NCI-H2107 (cell line): ENCODE data around the gene KARS1.
A peak's percentile ranks its signal among the peaks of the same experiment; 100 is the strongest.
"Not testable (repeated sequence)": the region's sequence is repeated elsewhere in the genome, so short reads cannot be mapped to it uniquely, and the experiment has no call there.

ENCODE experiments used
- DNase-seq: peaks from one replicate; lab custom pipeline; 2025; lab: John Stamatoyannopoulos, UW

The KARS1 gene

DNA sequence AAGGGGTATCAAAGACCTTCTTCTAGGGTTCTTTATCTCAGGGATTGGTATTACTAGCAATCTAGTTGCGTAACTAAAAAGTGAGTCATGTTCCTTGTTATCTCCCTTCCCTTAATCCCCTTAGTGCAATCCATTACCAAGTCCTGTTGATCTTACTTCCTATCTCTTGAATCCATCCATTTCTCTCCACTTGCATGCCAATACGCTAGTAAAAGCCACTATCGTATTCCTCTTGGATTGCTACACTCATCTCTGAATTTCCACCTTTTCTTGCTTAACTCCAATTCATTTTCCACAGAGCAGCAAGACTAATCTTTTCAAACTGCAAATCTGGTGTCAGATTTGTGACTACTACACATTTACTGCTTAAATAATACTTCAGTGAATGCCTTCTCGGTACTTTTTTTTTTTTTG is 22.5 kb downstream of the KARS1 start:
- no peak for DNase-seq

DNA sequence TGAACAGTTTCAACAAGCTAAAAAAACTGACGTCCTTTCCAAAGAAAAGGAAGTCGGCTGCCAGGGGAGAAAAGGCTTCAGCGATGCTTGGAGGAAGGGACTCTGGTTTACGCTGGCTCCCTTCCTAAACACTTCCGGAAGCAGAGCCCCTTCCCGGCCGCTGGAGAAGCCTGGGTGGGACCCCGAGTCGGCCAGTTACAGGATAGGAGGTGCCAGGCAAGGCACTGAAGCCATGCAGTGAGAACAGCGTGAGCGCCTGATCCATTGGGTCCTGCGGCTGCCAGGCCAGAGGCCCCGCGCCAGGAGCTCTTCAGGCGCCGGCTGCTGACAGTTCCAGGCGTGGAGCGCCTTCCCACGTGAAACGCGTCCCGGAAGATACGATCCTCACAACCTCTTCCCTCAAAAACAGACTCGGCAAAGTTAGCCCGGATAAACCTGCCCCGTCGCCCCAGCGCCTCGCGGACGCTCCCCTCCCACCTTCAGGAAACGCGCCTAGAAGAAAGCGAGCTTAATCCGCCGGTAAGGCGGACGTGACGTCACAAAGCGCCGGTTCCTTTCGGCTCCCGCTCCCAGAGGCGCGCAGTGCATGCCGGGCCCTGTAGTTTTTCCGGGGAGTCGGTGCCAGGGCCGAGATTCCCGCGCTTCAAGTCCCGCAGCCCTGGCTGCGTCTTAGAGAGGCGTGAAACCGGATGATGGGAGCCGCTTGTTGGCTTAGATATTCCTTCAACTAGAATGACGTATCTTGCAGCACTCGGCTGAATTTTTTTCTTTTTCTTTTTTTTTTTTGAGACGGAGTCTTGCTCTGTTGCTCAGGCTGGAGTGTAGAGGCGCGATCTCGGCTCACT is 24.5 kb downstream of the KARS1 start, which contains the start of gene ADAT1:
ADAT1 (minus strand) TSS at position 521 of the 845 bp plus-strand sequence. CDS start 2,482 bp downstream, outside the sequence.
- DNase-seq, result peak; percentile 96

DNA sequence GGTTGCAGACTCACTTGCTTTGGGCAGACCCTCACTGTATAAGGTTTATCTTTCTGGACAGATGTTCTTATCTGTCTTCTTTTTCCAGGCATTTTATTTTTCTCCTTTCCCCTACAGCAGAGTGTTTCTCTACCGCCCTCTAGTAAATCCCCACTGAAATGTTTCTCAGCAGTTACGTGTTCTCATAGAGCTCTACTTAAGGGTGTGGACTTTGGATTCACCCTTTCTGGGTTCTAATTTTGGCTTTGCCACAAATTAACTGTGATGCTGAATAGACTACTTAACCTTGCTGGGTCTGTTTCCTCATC is 26.3 kb downstream of the KARS1 start:
- no peak for DNase-seq

DNA sequence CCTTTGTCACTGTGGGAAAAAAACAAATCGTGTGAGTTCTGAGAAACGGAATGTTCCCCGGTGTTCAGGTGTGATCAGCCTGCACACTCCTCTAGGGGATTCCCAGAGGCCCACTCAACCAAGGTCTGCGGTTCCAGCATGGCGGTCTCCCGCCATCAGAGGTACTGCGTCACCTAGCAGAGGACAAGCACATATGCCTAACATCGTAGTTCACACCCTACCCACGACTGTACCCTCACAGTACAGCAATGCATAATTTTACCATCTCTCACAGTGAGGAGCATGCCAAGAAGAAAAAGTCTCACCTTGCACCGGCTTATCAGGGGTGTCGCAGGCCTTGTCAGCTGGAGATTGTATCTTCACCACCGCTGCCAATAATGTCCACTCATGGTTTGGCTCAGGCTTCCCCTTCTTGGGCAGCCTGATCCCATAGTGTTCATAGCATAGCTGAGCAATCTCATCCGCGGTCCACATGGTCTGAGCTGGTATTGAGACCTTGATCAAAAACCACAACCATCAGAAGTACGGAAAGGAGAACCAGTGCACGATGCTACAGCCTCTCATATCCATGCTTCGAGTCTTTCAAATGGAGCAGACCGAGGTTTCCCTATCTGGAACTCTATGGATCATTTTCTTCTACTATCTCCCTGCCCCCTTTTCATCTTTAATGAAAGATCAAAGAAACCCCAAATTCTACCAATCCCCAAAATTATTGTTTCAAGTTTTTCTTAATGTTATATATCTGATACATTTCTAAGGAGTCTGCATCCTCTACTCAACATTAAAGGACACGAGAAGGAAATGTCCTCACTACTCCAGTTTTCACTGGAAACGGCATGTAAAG is 26.9 kb downstream of the KARS1 start:
- DNase-seq, result no peak

DNA sequence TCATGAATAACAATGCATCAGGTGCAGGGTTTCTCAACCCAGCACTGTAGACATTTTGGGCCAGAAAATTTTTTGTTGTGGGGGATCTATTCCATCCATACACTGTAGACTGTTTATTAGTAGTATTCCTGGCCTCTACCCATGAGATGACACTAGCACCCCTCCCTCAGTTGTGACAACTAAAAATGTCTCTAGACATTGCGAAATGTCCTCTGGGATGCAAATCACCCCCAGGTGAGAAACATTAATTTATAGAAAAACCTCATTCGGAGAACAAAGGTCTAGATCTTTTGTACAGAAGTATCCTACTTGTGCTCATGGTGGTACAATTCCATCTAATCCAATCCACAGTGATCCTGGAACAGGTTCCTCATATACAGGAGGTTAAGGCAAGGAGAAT is 28.7 kb downstream of the KARS1 start:
- no peak for DNase-seq

DNA sequence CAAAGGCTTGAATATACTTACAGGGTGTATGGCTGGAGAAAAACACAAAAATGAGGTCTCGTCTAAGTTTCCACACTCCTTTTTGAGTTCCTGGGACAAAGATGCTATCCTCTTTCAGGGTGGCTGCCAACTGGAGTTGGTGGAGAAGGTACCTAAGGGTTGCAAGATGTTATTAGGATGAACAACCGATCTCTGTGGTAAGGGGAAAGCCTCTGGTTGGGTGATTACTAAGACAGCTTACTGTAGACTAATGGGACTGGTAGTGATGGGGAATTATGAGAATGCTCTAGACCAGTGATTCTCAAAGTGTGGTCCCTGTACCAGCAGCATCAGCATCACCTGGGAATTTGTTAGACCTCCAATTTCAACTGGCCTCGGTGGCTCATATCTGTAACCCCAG is 30.3 kb downstream of the KARS1 start:
- DNase-seq, result no peak

DNA sequence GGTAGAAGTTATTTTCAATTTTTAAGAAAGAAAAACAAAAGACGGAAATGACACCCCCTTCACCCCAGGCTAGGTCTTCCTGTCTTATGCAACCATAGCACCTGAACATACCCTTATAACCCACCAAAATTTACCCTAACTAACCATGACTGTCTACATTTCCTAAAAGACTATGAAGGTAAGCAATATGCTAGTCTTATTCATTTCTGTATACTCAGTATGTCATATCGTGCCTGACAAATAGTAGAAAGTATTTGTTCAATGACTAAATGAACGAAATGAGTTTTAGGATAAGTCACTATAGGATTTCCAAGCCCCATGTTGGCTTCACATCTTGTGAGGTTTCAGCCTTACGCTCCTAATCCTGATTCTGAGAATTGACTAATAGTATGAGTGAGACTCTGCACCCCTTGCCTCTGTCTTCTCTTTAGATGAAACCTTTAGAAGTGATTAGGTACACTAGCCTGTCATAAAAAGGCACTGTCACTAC is 30.9 kb downstream of the KARS1 start:
- DNase-seq, result no peak

DNA sequence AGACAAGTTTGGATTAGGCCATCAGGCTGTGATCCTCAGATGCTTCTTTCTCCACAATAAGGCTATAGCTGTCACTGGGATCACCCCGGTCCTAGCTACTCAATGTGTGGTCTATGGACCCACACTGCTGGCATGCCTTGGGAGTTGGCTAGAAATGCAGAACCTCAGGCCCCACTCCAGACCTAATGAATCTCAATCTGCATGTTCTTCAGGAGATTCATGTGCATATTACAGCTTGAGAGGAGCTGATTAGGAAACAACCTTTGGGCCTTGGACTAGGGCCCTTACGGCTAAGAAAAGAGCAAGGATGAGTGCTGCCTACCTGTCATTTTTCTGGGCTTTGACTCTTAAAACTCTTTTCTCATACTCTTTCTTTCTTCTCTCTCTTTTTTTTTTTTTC is 31.8 kb downstream of the KARS1 start:
- DNase-seq, result no peak

DNA sequence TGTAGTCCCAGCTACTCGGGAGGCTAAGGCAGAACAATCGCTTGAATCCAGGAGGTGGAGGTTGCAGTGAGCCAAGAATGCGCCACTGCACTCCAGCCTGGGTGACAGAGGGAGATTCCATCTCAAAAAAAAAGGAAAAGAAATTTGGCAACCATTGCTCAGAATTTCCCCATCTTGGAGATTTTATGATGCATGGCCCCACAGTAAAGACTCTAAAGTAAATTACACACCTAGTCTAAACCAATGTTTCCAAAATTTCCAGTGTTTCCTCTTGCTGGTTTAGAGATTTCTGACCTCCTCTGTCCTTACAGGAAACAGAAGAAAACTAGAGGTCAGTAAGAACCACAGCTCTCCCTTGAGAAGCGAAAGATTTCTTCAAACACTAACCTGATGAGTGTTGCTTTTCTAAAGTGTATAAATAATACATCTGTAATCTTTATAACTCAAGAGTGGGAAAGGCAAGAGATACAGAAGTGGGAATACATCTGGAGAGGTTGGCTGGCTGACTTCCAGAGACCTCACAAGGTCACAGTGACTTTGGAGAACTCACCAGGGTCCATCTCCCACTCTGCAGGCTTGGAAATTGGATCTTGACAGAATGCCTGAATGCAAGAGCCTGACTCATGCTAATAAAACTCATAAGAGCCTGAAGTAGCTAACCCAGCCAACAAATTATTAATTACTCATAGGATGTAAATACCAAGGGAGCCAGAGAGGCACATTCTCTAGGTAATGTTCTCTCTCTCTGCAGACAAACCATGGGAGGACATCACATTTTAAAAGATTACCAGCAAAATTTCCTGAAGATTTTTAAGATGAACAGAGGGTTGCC is 33.2 kb downstream of the KARS1 start:
- no peak for DNase-seq

DNA sequence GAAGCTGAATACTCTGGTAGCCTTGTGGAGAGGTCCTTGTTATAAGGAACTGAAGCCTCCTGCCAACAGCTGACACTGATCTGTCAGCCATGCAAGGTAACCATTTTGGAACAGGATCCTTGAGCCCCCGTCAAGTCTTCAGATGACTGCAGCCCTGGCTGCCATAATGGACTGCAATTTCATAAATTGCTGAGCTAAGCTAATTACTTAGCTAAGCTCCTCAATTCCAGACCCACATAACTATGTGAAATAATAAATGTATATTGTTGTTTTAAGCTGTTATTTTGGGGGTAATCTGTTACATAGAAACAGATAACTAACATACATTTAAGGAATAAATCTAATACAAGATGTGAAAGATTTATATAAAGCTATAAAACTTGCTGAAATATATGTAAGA is 41.0 kb downstream of the KARS1 start:
- no peak for DNase-seq

DNA sequence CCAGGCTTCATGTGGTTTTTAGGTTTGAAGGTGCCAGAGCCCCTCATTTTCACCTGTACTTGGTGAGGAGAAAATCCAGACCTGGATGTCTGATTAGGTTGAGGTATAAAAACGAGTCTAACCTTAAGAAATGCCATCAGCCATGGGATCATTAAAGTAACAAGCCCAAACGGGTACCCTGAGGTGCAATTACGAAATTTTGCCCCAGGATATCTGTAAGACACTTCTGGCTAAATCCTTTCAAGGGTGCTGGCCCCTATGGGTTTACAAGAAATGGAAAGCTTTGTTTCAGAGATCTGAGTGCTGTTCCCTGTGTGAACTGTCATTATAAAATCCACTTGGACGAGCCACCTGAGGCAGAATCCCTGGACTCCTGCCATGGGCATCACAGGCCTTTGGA is 44.2 kb downstream of the KARS1 start:
- DNase-seq, result no peak

DNA sequence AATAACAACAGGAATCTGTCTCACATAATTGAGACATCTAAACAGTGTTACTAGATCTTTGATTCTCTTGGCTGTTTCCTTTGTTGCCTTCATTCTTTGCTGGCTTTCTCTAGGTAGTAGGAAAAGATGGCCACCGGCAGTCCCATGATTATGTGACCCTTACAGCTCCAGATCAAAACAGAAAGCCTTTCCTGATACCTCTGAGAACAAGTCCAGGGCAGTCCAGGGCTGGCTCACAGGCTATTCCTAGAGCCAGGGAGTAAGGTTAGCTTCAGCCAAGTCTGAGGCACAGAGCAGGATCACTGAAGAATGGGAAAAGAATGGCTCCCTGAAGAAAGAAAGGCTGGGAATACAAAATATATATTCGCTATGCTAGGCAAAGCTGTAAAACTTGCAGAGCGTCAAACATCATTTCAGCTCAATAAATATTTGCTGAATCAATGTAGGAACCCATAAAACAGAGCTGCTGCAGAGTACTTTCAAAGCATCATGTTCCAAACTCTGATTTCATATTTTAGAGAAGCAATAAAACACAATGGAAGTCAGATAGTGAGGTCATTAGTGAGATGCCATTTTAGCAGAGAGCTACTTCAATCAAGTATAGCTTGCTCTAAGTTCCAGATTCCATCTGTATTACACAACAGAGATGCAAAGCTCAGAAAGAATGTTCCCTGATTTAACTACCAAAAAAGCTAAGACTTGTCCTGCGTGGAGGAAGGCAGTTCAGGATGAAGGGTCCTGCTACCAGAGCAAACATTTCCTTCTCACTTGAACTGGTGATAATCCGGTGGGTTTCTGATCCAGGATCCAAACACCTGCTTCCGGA is 47.8 kb downstream of the KARS1 start:
- no peak for DNase-seq

DNA sequence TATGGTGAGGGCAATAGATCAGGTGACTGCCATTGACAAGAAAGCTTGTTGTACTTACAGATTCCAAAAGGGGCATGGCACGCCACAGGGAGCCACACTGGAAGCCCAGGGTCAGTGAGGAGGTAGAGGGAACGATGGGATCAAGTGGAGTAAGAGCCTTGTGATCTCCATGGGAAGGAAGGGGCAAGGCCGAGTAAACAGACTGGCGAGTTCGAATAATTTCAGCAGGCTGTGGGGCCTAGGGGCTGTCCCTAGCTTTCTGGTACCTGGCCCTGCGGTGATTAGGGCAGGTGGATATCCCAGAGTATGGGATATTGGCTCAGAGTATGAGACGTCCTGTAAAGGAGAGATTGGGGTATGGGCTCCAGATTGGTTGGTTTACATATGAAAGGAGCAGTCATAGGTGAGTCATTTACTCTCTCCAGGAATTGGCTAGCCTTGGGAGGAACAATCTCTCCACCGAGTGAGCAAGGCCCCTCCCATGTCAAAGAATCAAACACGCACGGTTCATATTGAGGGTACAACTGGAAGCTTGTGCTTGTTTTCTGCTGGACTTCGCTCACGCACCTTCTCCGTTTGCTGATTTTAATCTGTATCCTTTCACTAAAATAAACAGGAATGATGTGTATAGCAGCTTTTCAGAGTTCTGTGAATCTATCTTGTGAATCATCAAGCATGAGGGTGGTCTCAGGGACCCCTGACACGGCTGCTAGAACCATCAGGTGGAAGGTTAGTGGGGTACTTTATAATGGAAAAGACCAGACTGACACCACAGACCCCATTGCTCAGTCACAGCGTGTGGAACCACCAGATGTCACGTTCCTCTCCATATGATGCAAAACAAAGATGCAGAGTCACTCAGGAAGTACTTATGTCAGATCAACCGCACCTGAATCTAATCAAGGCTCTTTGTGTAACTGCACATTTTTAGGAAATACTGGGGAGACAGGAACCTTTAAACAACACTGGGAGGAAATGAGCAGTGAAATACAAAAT is 53.3 kb downstream of the KARS1 start:
- DNase-seq, result peak; percentile 34

DNA sequence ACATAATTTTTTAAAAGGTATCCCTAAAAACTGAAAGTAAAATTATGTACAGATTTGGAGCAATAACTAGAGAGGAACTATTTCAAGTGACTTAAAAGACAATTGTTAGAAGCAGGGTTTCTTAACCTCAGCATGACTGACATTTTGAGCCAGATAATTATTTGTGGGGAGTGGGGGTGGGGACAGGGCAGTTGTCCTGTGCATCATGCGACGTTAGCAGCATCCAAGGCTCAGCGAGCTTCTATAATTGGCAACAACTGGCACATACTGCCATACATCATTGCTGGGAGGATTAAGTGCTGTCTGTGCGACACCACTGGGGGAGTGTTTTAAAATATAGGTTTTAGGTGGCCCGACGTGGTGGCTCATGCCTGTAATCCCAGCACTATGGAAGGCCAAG is 54.2 kb downstream of the KARS1 start:
- DNase-seq, result no peak

DNA sequence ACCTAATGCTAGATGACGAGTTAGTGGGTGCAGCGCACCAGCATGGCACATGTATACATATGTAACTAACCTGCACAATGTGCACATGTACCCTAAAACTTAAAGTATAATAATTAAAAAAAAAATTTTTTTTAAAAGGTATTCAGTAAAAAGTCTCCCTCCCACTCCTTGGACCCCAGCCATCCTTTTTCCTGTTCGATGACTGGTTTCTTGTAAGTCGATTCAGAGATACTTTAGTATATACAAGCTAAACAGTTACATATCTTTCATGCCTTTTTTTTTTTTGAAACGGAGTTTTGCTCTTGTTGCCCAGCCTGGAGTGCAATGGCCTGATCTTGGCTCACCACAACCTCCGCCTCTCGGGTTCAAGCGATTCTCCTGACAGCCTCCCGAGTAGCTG is 55.5 kb downstream of the KARS1 start:
- not testable (repeated sequence) for DNase-seq

DNA sequence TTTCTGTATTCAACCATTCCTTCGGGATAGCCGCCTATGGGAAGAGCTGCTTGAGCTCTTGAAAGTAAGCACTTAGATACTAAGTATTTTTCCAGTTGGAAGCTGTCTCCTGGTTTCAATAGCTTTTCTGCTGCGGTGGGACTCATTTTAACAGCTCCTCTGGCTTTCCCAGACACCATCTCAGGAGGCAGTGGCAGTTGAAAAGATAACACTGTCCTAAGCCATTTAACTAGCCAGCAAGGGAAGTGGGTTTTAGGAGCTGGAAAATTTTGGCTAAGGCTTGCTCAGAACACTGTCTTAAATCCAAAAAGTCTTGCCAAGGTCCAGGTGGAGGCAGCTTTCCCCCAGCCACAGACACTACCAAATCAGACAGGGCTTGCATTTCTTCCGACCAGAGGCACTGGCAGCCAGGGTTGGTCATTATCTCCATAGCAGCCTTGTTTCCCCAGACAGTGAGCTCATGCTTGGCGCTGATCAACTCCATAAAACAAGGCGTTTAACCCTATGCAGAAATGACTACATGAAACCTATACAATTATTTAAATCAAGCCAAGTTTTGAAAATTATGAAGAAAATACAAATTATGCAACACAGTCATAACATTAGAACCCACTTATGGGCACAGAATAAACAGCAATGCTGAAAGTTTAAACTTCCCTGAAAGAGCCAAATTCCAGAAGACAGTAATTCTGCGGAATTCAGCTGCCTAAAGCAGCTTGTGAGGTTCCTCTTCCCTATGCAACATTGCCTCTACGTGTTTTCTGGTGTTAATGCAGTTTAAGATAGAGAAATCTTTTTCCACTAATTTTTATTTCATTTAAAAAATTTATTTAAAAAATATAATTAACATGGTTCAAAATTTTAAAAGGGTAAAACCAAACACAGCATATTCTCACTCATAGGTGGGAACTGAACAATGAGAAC is 56.3 kb downstream of the KARS1 start:
- DNase-seq, result no peak

DNA sequence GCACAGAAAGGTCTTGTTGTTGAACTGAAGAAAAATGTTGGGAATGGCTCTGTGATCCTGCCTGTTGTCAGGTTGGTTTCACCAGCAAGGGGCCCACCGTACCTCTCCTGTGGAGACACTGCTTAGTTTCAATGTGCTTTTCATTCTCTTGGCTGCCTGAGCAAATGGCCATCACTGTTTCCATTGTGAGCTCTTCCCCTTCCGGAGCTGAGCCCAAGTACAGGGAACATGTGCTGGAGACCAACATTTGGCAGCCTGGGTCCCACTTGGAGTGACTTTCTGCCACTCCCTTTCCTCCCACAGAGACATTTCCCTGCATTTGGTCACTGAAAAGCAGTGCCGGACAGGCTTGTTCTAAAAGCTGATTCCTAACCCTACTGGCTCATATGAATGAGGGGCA is 58.2 kb downstream of the KARS1 start:
- no peak for DNase-seq

DNA sequence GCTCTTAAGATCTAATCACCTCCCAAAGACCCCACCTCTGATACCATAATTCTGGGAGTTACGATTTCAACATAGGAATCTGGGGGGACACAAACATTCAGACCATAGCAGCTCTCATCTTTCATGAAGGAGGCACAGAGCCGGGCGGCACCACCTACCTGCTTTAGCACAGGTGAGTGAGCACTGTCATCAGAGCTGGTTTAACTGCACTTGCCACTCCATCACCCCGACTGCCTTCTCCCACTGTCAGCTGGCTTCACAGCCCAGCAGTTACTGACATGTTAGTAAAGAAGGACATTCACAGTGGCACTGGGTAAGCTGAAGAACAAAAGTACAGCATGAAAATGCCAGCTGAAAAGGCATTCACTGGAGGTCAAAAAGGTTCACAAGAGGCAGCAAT is 58.7 kb downstream of the KARS1 start:
- no peak for DNase-seq

DNA sequence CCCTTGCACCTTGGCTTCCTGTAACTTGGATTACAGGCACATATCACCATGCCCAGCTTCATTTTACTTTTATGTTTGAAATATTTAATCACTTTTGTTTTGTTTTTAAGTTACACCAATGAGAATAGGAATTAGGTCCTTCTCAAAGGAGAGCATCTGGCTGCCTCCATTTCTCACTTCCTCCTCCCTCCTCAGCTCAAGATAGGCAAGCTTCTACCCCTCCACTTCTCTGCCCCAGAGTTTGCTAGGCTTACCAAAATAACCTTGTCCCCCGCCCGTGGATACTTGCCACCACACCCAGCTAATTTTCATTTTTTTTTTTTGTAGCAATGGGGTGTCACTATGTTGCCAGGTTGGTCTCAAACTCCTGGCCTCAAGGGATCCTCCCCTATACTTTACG is 63.4 kb downstream of the KARS1 start:
- no peak for DNase-seq
